Stimulated activated CD4-positive, alpha-beta T cell treated with anti-CD3 and anti-CD28 coated beads, Interleukin-2, amount 100 ng/mL, for 24 hours (primary cell): ENCODE data around the gene TMEM156.
"Not testable (repeated sequence)": the region's sequence is repeated elsewhere in the genome, so short reads cannot be mapped to it uniquely, and the experiment has no call there.

Source experiments
- DNase-seq, 2 donors: peaks; one replicate each; pipeline ENCODE4 v3.0.0-alpha.2; 2020

The TMEM156 gene

GRCh38 chr4:38955957-38956356 lies 76.3 kb downstream of the TMEM156 start:
- no peak for DNase-seq

GRCh38 chr4:38954727-38955126 lies 77.5 kb downstream of the TMEM156 start:
- DNase-seq: no peak

- DNase-seq: no peak
Measured at GRCh38 chr4:38952017-38952416, 80.2 kb downstream of the TMEM156 start.

DNA sequence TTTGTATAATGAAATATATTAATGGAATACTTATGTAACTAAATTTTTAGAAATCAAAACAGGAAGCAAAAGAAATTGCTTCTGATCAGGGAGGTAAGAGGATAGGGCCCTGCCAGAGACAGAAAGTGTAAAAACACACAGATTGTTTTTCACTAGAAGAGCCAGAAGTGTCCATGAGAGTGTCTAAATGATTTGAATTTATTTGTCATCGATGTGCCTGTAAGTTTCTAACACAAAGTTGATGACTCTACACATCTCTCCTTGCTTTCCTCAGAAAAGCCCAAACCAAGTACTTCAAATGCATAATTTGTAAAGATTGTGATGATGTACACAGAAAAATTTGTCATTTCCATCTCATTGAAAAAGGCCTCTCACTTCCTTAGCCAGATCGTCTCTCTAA lies 80.6 kb downstream of the TMEM156 start:
- DNase-seq: no peak

DNA sequence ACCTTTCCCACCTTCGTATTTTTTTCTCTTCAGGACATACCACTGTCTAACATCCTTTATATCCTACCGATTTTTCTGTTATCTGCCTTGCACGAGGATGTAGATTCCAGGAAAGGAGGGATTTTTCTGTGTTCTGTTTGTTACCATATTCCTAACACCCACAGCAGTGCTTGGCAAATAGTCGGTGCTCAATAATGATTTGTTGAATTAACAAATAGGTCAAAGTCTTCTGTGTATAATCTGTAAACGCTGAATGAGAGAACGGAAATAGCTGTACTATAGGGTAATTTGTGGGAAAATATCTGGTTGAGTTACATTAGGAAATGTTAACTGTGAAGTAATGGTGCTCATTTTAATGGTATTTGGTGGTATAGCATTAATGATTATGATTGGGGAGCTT lies 81.5 kb downstream of the TMEM156 start:
- no peak for DNase-seq

- no peak for DNase-seq
Measured at GRCh38 chr4:38950159-38950558, 82.0 kb downstream of the TMEM156 start.

DNA sequence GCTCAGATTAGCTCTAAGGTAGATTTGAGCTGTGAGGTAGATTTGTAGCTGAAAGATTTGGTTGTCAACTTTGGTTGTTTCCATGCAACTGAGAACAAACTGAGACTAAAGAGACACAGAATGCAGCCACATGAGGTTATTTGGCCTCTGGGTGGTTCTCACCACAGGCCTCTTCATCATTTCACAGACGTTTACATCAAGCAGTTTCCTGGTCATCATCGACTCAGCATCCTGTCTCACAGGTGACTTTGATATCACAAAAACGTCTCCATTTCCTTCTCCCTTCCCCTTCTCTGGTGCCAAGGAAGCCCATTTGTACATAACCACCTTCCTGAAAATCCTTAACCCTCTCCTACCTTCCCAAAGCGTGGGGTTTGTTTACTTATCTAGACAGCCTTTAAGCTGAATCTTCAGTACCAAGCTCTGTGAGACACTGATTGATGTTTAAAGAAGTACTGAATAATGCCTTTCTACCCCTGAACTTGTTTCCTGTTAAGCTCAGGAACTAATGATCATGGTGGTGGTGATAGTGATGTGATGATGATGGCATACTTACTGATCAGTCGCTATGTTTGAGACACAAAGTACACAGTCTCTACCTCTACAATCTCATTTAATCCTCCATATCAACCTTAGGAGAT lies 82.7 kb downstream of the TMEM156 start:
- DNase-seq: peak in 1 of 2 donors; percentile 22

DNA sequence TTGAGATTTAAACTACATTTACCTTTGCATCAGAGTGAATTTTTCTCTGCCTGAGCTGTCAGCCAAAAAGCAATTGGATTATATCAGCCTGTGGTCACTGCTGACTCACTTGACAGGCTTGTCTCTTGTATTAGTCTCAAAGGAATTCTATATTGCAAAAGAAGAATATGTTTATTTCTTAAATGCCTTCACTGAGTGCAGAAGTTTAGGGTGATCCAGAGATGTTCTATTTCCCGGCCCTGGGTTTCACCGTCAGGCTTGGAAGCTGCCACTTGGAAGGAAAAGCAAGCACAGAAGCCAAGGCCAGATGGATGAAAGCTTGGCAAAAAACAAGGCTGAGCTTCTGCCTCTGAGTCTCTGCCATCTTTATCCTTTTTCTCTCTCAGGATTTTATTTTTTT lies 83.7 kb downstream of the TMEM156 start:
- DNase-seq: no peak

GRCh38 chr4:38946919-38947318 lies 85.3 kb downstream of the TMEM156 start:
- DNase-seq: no peak

GRCh38 chr4:38944440-38944839 lies 87.8 kb downstream of the TMEM156 start:
- no peak for DNase-seq

DNA sequence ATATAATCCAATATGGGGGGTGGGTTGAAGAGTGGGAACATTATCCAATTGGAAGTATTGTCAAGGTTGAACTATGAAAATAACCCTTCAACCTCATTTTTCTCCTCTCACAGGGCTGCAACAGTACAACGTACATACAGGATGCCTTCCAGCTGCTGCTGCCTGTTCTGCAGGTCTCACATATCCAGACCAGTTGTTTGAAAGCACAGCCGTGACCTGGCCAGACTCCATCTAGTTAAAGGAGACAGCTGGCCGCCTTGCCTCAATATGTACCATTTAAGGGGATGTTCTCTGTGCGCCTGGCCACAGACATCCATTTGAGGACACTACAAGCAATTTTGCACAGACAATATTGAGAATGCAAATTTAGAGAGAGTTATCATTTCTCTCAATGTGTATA lies 88.9 kb downstream of the TMEM156 start:
- no peak for DNase-seq

DNA sequence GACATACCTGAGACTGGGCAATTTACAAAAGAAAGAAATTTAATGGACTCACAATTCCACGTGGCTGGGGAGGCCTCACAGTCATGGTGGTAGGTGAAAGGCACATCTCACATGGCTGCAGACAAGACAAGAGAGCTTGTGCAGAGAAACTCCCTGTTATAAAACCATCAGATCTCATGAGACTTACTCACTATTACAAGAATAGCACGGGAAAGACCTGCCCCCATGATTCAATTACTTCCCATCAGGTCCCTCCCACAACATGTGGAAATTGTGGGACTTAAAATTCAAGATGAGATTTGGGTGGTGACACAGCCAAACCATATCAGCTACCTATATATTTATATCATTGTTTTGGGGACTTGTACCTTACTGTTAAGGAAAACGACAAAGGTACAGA lies 90.3 kb downstream of the TMEM156 start:
- not testable (repeated sequence) for DNase-seq

DNA sequence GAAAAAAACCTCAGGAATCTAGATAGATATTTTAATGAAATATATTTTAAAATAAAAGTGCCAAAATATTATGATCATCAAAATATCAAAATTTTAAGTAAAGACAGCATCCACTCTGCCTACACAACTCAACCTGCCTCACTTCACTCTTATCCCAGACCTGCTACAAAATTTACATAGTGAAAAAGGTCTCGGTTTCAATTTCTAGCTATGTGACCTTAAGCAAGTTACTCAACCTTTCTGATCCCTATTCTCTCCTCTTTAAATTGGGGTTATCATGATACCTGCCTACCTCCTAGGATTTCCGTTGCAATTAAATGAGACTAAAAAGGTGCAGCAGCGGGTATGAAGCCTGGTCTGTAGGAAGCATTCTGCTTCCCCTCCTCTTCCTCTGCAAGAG lies 91.7 kb downstream of the TMEM156 start:
- no peak for DNase-seq

- DNase-seq: no peak
Measured at GRCh38 chr4:38939165-38939564, 93.0 kb downstream of the TMEM156 start.

DNA sequence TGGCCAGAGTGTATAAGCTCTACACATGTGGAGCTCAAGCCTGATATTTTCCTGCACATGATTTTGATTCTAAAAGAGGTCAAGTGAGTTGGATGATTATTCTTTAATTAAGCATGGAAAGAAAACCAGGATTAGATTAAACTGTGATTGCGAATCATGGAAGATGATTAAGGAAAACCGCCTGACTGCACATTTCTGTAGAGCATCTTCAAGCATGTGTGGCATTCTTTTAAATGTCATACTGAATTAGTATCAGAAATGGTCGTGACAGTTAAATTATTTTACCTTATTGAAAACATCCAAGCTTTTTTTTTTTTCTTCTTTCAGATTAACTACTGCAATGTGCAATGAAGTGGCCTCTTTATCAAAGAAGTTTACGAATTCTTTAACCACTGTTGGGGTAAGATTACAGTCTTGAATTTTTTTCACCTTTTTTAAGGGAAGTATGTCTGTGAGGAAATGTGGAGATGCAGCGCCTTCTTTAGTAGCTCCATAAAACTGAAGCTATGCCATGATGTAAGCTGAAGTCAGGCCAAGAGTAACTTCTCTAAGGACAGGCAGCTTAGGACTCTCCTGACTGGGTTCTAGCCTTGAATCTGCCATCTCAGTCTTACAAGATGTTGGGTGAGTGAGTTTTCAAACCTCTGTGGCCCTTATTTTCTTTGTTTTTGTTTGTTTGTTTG lies 96.7 kb downstream of the TMEM156 start:
- no peak for DNase-seq

GRCh38 chr4:38931125-38931524 lies 101.1 kb downstream of the TMEM156 start:
- DNase-seq: no peak

- DNase-seq: no peak
Measured at GRCh38 chr4:38930707-38931106, 101.5 kb downstream of the TMEM156 start.

- no peak for DNase-seq
Measured at GRCh38 chr4:38930204-38930603, 102.0 kb downstream of the TMEM156 start.

GRCh38 chr4:38928974-38929373 lies 103.2 kb downstream of the TMEM156 start:
- DNase-seq: no peak

GRCh38 chr4:38928568-38928967 lies 103.6 kb downstream of the TMEM156 start:
- DNase-seq: no peak

GRCh38 chr4:38926896-38927295 lies 105.3 kb downstream of the TMEM156 start:
- no peak for DNase-seq

- DNase-seq: no peak
Measured at GRCh38 chr4:38925492-38926413, 106.5 kb downstream of the TMEM156 start.

DNA sequence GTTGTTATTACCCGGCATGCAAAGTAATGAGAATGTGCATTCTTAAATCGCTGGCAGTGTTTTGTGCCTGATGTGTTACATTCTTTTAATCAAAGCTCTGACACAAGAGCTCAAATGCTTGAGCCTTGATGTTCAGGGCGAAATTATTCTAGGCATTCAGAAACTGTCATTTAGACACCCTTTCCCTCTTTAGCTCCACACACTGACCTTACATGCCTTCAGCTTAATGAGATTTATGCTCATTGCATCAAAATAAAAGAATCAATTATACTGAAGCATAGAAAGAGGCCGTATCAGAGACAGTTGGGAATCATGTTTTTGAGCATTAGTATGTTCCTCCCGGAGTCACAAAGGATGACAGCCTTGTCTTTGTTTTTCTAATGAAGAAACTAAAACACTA lies 107.9 kb downstream of the TMEM156 start:
- no peak for DNase-seq

GRCh38 chr4:38923746-38924145 lies 108.5 kb downstream of the TMEM156 start:
- no peak for DNase-seq
